GM12892 (cell line): Measurements from ENCODE around the gene ANXA7. TPM values are rescaled to one million over a fixed set of nuclear protein-coding genes. Genes with fewer than 3 reads are reported as not detected.

Source experiments
- DNase-seq: peaks from one replicate; pipeline ENCODE4 v3.0.0; 2011; ENCODE audit not compliant: insufficient read length
- FAIRE-seq: peaks from 2 replicates; lab custom pipeline; 2011; peaks lifted over from hg19 to GRCh38; lab: Jason Lieb, UNC
- POLR2A ChIP-seq: IDR thresholded peaks from 2 replicates; pipeline ENCODE4 v1.6.1; 2011; ENCODE audit warnings: low read depth, low read length, control low read depth
- POLR2AphosphoS5 ChIP-seq: IDR thresholded peaks from 2 replicates; pipeline ENCODE4 v1.6.1; 2011; ENCODE audit warnings: low read depth, low read length, control low read depth
- TAF1 ChIP-seq: IDR thresholded peaks from 2 replicates; pipeline ENCODE4 v1.6.1; 2011; ENCODE audit warnings: low read depth, mild to moderate bottlenecking, control low read depth, low read length, borderline replicate concordance
- polyA plus RNA-seq: library from polyadenylated mRNA; unstranded; fragments of >200 nt; gene quantifications from one replicate; pipeline ENCODE4 v1.2.1, GENCODE V29; 2012; ENCODE audit warnings: missing spikeins, inconsistent platforms; ENCODE audit not compliant: missing spikeins

Gene ANXA7
- polyA plus RNA-seq = 110 TPM

GRCh38 chr10:73413528-73414229, at the start of gene ANXA7:
ANXA7 (minus strand) TSS chr10:73414058; CDS start chr10:73400856, 13,202 bp downstream.
- TF ChIP-seq POLR2AphosphoS5 (peak; percentile 56), TAF1 (peak; percentile 72; the same call in 1 of the 2 replicates), POLR2A (peak; percentile 68; the same call in 1 of the 2 replicates)
- DNase-seq (peak; percentile 92), FAIRE-seq (peak; percentile 80)

- TF ChIP-seq POLR2A (no peak), POLR2AphosphoS5 (no peak), TAF1 (no peak)
- no peak for FAIRE-seq
- no peak for DNase-seq
Measured at GRCh38 chr10:73460897-73461296, 47.0 kb upstream of the ANXA7 start.

GRCh38 chr10:73459683-73460314, 45.9 kb upstream of the ANXA7 start:
- no peak for FAIRE-seq
- DNase-seq = no peak
- TF ChIP-seq TAF1 (no peak), POLR2A (no peak), POLR2AphosphoS5 (no peak)

- no peak for TF ChIP-seq POLR2A
- no peak for TF ChIP-seq TAF1
- TF ChIP-seq POLR2AphosphoS5 = no peak
- FAIRE-seq (no peak), DNase-seq (no peak)
Measured at GRCh38 chr10:73456187-73456890, 42.5 kb upstream of the ANXA7 start.

- no peak for TF ChIP-seq TAF1
- TF ChIP-seq POLR2AphosphoS5 = no peak
- no peak for TF ChIP-seq POLR2A
- FAIRE-seq (no peak), DNase-seq (no peak)
Measured at GRCh38 chr10:73449113-73449512, 35.3 kb upstream of the ANXA7 start.

- no peak for DNase-seq
- TF ChIP-seq POLR2AphosphoS5 (no peak), TAF1 (no peak), POLR2A (no peak)
- FAIRE-seq = no peak
Measured at GRCh38 chr10:73448384-73448783, 34.5 kb upstream of the ANXA7 start.

GRCh38 chr10:73446926-73447325, 33.1 kb upstream of the ANXA7 start:
- DNase-seq (no peak), FAIRE-seq (no peak)
- no peak for TF ChIP-seq POLR2A

GRCh38 chr10:73444457-73444856, 30.6 kb upstream of the ANXA7 start:
- no peak for FAIRE-seq
- TF ChIP-seq POLR2AphosphoS5 (no peak), TAF1 (no peak), POLR2A (no peak)
- no peak for DNase-seq

- no peak for TF ChIP-seq POLR2A
- TF ChIP-seq POLR2AphosphoS5 = no peak
- no peak for TF ChIP-seq TAF1
- DNase-seq (no peak), FAIRE-seq (no peak)
Measured at GRCh38 chr10:73439605-73440312, 25.9 kb upstream of the ANXA7 start.

GRCh38 chr10:73439055-73439454, 25.2 kb upstream of the ANXA7 start:
- DNase-seq (no peak), FAIRE-seq (no peak)
- TF ChIP-seq POLR2A (no peak), POLR2AphosphoS5 (no peak), TAF1 (no peak)

- no peak for TF ChIP-seq POLR2AphosphoS5
- TF ChIP-seq POLR2A = no peak
- no peak for TF ChIP-seq TAF1
- DNase-seq = no peak
- no peak for FAIRE-seq
Measured at GRCh38 chr10:73433538-73433867, 19.6 kb upstream of the ANXA7 start, which contains the start of gene MSS51. MSS51 (minus strand) TSS chr10:73433561; CDS start chr10:73428284, 5,277 bp downstream.
